Adipocyte (in vitro differentiated cells): ENCODE measurements around the gene ADAT3.

Experiments
- DNase-seq: peaks from one replicate; pipeline ENCODE4 v3.0.0-alpha.2; 2015; ENCODE audit warnings: low read depth
- H3K27me3 ChIP-seq: replicated peaks from 2 replicates; pipeline ENCODE4 v1.7.0; 2013; ENCODE audit warnings: mild to moderate bottlenecking, low read length, moderate library complexity; ENCODE audit not compliant: control insufficient read depth, insufficient read depth
- H3K36me3 ChIP-seq: 2 replicates; pipeline ENCODE4 v1.7.0; 2013; ENCODE audit warnings: low read length, mild to moderate bottlenecking, moderate library complexity; ENCODE audit not compliant: control insufficient read depth, insufficient read depth, severe bottlenecking
- H3K4me1 ChIP-seq: 2 replicates; pipeline ENCODE4 v1.7.0; 2013; ENCODE audit warnings: mild to moderate bottlenecking, low read length, moderate library complexity; ENCODE audit not compliant: control insufficient read depth, insufficient read depth
- H3K4me3 ChIP-seq: 2 replicates; pipeline ENCODE4 v1.7.0; 2013; ENCODE audit warnings: mild to moderate bottlenecking, low read length, moderate library complexity
- H3K9ac ChIP-seq: 2 replicates; pipeline ENCODE4 v1.7.0; 2013; ENCODE audit warnings: mild to moderate bottlenecking, low read length, moderate library complexity
- H3K9me3 ChIP-seq: 2 replicates; pipeline ENCODE4 v1.7.0; 2013; ENCODE audit warnings: mild to moderate bottlenecking, low read length, moderate library complexity; ENCODE audit not compliant: control insufficient read depth

ADAT3 gene

DNA sequence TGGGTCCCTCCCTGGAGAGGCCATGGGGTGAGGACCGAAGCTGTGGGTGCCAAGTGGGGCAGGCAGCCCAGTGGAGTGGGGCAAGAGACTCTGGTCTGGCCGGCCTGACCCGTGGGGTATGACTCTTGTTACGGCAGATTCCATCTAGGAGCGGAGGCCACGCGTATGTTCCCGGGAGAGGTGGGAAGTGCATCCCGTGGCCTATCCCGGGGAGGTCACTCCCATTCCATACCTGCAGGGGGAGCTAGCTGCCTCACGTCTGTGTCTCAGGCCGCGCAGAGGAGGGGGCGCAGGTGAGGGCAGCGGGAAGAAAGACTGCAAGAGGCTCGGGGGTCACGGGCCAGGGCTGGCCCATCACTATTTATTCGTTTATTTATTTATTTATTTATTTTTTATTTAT is 40.7 kb downstream of the ADAT3 start:
- peak; percentile 47 for DNase-seq
- Histone ChIP-seq H3K4me3 (no peak overlapping the region), H3K9ac (no peak overlapping the region), H3K27me3 (no peaks in the 10 kb centered on the region), H3K36me3 (no peaks in the 10 kb centered on the region), H3K9me3 (no peaks in the 10 kb centered on the region), H3K4me1 (peaks cover 19% of the 10 kb centered on the region)

DNA sequence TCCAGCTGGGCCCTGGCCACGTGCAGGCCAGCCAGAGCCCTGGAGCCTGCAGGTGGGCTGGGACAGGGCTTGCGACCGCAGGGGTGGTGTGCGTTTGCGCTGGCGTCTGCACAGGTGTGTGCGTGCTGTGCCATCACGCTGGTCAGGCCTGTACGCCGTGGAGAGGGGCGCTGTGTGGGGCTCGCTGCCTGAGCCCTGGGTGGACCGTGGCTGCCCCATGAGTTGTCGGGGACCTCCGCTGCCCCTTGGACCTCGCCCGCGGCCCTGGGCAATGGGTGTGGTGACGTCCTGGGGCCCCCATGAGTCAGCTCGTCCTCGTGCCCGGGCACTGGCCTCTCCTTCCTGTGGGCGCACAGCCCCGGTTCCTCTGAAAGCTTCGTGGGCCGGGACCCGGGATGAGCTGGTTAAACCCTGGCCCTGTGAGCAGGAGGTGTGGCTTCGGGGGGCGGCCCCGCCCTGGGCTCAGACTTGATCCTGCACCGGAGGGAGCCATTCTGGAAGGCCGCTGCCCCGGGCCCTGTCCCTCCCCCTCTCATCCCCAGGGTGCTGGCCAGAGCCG is 42.5 kb downstream of the ADAT3 start:
- H3K27me3 ChIP-seq, result no peaks in the 10 kb centered on the region
- peaks cover 13% of the 10 kb centered on the region for H3K4me1 ChIP-seq
- no peak for DNase-seq
- H3K4me3 ChIP-seq, result no peak overlapping the region
- H3K36me3 ChIP-seq, result peaks cover 5% of the 10 kb centered on the region
- no peaks in the 10 kb centered on the region for H3K9me3 ChIP-seq
- H3K9ac ChIP-seq, result no peak overlapping the region

DNA sequence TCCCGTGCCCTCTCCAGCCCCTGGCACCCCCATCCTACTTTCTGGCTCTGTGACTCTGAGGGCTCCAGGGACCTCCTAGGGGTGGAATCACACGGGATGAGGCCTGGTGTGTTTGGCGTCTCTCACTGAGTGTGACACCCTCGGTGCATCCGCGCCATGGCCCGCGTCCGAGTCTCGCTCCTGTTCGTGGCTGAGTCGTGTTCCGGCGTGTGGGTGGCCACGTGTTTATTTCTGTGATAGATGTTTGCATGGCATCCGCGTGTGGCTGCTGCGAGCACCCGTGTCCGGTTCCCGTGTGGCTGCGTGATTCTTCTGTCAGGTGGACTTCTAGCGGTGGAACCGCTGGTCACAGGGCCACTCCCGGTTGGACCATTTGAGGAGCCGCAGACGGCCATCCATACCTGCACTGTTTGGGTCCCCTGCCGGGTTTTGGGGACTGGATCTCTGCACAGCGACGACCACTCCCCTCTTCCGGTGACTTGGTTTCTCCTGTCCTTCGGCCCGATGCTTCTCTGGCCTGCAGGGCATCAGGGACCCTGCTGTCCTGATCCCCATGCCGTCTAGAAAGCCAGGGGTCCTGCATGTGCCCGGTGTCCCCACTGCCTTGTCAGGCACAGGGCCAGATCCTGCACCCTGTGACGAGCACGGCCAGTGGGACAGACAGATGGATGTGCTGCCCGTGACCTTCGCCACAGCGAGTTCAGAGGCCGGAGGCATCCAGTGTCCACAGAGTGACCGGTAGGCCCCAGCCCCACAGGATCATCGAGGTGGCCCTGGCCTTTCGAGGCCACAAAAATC is 44.3 kb downstream of the ADAT3 start:
- Histone ChIP-seq H3K27me3 (no peaks in the 10 kb centered on the region), H3K9ac (no peak overlapping the region), H3K4me3 (no peak overlapping the region), H3K9me3 (no peaks in the 10 kb centered on the region), H3K36me3 (peaks cover 5% of the 10 kb centered on the region), H3K4me1 (peaks cover 4% of the 10 kb centered on the region)
- no peak for DNase-seq

DNA sequence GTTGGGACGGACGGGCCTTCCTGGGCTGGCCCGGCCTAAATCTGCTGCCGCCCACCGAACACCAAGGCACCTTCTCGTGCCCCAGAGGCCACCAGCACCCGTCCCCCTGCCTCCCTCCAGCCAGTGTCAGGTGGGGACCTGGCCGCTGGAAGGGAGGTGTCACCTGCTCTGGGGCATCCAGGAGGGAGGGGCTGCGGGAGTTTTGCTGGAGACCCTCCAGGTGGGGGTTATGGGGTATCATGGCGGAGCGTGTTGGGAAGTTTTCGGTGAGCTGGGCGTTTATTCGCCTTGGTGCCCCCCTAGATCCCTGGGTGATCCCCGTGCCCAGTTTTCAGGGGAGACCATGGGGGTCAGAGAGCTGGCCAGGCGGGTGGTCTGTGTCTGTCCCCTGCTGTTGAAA is 45.4 kb downstream of the ADAT3 start:
- no peaks in the 10 kb centered on the region for H3K9me3 ChIP-seq
- peaks cover 5% of the 10 kb centered on the region for H3K36me3 ChIP-seq
- no peaks in the 10 kb centered on the region for H3K4me1 ChIP-seq
- no peak overlapping the region for H3K9ac ChIP-seq
- no peaks in the 10 kb centered on the region for H3K27me3 ChIP-seq
- no peak for DNase-seq
- H3K4me3 ChIP-seq, result no peak overlapping the region

DNA sequence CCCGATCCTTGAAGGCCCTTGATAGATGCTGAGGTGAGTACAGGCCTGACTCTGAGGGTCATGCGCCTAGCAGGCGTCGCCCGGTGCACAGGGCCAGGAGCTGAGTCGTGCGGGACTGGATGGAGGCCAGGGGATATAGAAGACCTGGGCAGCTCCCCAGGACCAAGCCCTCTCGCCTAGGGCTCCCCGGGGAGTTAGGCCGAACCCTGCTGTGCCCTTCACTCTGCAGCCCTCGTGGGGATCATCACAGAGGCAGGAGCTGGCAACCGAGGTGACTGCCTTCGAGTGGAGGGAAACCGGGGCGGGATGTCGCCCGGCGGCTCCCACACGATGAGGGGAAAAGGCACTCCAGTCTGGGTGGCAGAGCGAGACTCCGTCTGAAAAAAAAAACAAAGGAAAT is 47.4 kb downstream of the ADAT3 start:
- no peaks in the 10 kb centered on the region for H3K27me3 ChIP-seq
- H3K9ac ChIP-seq, result no peak overlapping the region
- no peaks in the 10 kb centered on the region for H3K9me3 ChIP-seq
- H3K4me1 ChIP-seq, result no peaks in the 10 kb centered on the region
- H3K4me3 ChIP-seq, result no peak overlapping the region
- no peak for DNase-seq
- peaks cover 5% of the 10 kb centered on the region for H3K36me3 ChIP-seq

DNA sequence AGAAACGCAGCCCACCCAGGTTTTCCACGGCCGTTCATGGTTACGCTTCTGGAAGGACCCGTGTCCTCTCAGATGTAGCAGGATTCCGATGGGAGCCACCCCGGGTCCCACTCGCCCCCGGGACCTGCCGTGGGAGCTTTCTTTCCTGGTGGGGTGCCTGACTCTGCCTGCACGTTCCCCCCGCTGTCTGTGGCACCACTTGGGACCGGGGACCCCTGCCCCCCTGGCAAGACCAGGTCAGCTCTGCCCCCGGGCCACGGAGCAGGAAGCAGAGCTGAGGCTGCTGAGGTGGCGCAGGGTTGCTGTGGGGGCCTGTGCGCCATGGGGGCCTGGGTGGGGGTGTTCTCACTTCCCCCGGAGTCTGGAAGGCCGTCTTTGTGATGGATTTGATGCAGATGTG is 47.8 kb downstream of the ADAT3 start:
- no peak for DNase-seq
- Histone ChIP-seq H3K36me3 (peaks cover 5% of the 10 kb centered on the region), H3K9ac (no peak overlapping the region), H3K27me3 (no peaks in the 10 kb centered on the region), H3K4me1 (no peaks in the 10 kb centered on the region), H3K4me3 (no peak overlapping the region), H3K9me3 (no peaks in the 10 kb centered on the region)

DNA sequence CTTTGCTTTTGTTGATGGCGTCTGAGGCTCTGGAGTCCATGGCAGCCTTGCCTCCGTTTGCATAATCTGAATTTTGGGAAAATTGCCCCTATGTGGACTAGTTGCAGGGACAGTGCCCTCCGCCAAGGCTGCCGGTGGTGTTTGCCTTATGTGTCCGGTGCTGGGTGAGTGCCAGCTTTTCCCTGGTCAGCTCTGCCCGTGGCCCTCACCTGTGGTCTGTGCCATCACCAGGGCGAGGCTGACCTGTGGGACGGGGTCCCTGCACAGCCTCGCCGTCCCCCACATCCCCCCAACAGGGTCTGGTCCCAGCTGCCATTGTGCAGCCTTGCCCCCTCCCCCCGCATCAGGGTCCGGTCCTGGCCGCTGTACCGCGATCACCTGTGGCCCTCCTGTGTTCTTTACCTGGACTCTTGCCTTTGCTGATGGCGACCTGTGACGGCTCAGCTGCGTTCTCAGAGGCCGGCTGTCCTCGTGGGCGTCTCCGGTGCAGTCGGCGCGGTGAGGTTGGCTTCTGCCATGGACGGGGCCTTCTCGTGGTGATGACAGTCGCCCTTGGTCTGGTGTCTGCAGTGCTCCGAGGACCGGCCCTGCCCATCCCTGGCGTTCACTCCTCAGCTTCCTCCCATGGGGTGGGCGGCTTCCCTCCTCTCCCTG is 48.4 kb downstream of the ADAT3 start:
- H3K9ac ChIP-seq, result no peak overlapping the region
- no peaks in the 10 kb centered on the region for H3K27me3 ChIP-seq
- H3K4me3 ChIP-seq, result no peak overlapping the region
- DNase-seq, result no peak
- H3K9me3 ChIP-seq, result no peaks in the 10 kb centered on the region
- H3K4me1 ChIP-seq, result no peaks in the 10 kb centered on the region
- peaks cover 5% of the 10 kb centered on the region for H3K36me3 ChIP-seq

DNA sequence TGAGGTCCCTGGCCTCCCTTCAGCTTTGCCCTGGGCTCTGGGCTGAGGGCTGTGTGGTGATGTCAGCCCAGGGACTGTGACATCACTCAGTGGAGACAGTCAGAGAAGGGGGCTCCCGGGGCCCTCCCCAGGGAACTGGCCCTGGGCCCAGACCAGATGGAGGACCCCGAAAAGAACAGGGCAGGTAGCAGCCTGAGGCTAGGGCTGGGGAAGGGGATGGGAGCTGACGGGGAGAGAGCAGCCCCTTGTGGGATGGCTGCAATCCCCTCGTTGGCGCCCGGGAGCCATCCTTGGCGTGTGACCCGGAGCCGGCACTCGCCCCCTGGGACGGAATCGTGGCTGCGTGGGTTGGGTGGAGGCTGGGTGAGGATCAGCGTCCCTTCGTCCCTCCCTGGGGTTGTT is 49.3 kb downstream of the ADAT3 start:
- DNase-seq, result no peak
- no peaks in the 10 kb centered on the region for H3K4me1 ChIP-seq
- no peak overlapping the region for H3K4me3 ChIP-seq
- H3K27me3 ChIP-seq, result no peaks in the 10 kb centered on the region
- H3K9me3 ChIP-seq, result no peaks in the 10 kb centered on the region
- no peak overlapping the region for H3K9ac ChIP-seq
- H3K36me3 ChIP-seq, result peaks cover 5% of the 10 kb centered on the region

DNA sequence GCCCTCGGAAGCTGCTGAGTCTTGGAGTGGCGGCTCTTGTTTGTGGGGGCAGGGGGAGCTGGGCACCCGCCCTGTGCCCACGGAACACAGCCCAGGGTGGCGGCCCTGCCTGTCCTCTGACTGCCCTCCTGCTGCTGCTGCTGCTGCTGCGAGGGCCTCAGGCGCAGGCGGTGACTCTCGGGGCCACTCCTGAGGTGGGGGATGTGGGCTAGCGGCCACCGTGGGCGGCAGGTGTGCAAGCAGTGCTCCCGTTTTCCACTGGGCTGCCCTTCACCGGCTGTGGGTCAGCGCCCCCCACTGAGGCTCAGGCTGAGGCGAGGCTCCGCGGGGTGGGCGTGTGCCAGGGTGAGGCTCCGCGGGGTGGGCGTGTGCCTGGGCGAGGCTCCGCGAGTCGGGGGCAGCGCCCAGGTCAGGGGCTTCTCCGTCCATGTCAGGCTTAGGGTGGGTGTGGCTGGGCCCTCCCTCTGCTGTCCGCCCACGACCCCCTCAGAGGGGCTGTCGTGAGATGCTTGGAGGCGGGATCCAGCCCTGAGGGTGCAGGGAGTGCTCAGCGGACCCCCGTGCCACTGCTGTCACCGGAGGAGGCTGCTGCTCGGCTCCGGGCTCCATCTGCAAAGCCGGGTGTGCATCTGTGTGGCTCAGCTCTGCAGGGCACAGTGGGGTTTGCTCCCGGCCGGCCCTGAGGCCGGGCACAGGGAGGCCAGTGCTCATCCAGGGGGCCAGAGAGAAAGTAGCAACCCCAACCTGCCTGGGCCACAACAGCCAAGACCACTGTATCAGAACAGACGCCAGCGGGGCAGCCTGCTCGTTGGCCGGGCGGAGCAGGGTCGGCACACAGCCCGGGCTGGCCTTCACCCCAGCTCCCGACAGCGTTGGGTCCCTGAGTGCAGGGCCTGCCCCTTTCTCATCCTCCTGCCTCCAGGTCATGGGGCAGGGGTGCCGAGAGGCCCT is 50.2 kb downstream of the ADAT3 start:
- Histone ChIP-seq H3K9ac (no peak overlapping the region), H3K9me3 (no peaks in the 10 kb centered on the region), H3K4me1 (no peaks in the 10 kb centered on the region), H3K36me3 (peaks cover 5% of the 10 kb centered on the region), H3K4me3 (no peak overlapping the region), H3K27me3 (no peaks in the 10 kb centered on the region)
- DNase-seq, result no peak

DNA sequence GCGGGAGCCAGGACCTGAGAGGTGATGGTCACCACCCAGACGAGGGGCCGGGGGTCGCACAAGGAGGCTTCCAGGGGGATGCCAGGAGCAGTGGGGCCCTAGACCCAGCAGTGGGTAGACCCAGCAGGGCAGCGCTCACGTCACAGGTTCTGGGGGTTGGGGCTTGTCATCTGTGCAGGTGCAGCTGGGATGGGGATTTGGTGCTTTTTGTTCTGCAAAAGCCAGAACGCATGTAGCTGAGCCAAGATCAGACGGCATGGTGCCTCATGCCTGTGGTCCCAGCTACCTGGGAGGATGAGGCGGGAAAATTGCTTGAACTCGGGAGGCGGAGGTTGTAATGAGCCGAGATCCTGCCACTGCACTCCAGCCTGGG is 50.9 kb downstream of the ADAT3 start:
- DNase-seq, result no peak
- Histone ChIP-seq H3K27me3 (no peaks in the 10 kb centered on the region), H3K9me3 (no peaks in the 10 kb centered on the region), H3K4me3 (no peak overlapping the region), H3K36me3 (peaks cover 5% of the 10 kb centered on the region), H3K9ac (no peak overlapping the region), H3K4me1 (no peaks in the 10 kb centered on the region)
